Natural killer cell (primary cell): ENCODE results near the gene TBX4. TPM values are rescaled to one million over a fixed set of nuclear protein-coding genes. Genes with fewer than 3 reads are reported as not detected.

ENCODE experiments used
- ATAC-seq, 3 donors: fragments of 150-1000 bp in 2 of 3; fragments of 200-7000 bp in 1 of 3; cut with Tn5 transposase; 1 replicate in 1 of 3; 2 replicates in 2 of 3; pipeline ENCODE4 v1.10.0; 2021; ENCODE audit warnings: mild to moderate bottlenecking in 2 of 3, moderate library complexity in 2 of 3
- DNase-seq, 2 donors: peaks; one replicate each; pipeline versions ENCODE4 v3.0.0 to v3.0.0-alpha.2; 2013 to 2021; ENCODE audit warnings: mixed read lengths in 1 of 2
- H3K27ac ChIP-seq: one replicate; pipeline ENCODE4 v1.5.1; 2013; ENCODE audit warnings: mild to moderate bottlenecking, low read length
- H3K27me3 ChIP-seq: one replicate; pipeline ENCODE4 v1.6.1; 2013; ENCODE audit warnings: low read length; ENCODE audit not compliant: control insufficient read depth, insufficient read depth
- H3K36me3 ChIP-seq: one replicate; pipeline ENCODE4 v1.6.1; 2013; ENCODE audit warnings: low read length; ENCODE audit not compliant: control insufficient read depth, insufficient read depth
- H3K4me1 ChIP-seq: one replicate; pipeline ENCODE4 v1.6.1; 2013; ENCODE audit warnings: low read length; ENCODE audit not compliant: control insufficient read depth, insufficient read depth
- H3K4me3 ChIP-seq: one replicate; pipeline ENCODE4 v1.5.1; 2013; ENCODE audit warnings: low read length
- H3K9me3 ChIP-seq: one replicate; pipeline ENCODE4 v1.6.1; 2013; ENCODE audit warnings: low read length; ENCODE audit not compliant: control insufficient read depth, insufficient read depth
- H3K27ac Mint-ChIP-seq, 2 donors: one replicate each; pipeline ENCODE4 v1.8.0; 2022; ENCODE audit warnings: mild to moderate bottlenecking in 2 of 2, mixed read lengths in 2 of 2, moderate library complexity in 1 of 2
- H3K27me3 Mint-ChIP-seq, 2 donors: one replicate each; pipeline ENCODE4 v1.8.0; 2022; ENCODE audit warnings: low read depth in 2 of 2, mixed read lengths in 2 of 2
- H3K36me3 Mint-ChIP-seq: one replicate; pipeline ENCODE4 v1.8.0; 2022; ENCODE audit warnings: mixed read lengths
- H3K4me1 Mint-ChIP-seq, 2 donors: one replicate each; pipeline ENCODE4 v1.8.0; 2022; ENCODE audit warnings: mixed read lengths in 2 of 2
- H3K4me3 Mint-ChIP-seq: one replicate; pipeline ENCODE4 v1.8.0; 2022; ENCODE audit warnings: mild to moderate bottlenecking, moderate library complexity, mixed read lengths
- H3K9me3 Mint-ChIP-seq, 2 donors: one replicate each; pipeline ENCODE4 v1.8.0; 2022; ENCODE audit warnings: mixed read lengths in 2 of 2
- WGBS: methylation state at CpG from one replicate; pipeline ENCODE4 v1.1.7; 2013; ENCODE audit warnings: missing lambda C conversion rate; ENCODE audit not compliant: insufficient coverage; 5-methylcytosine and 5-hydroxymethylcytosine counted together
- intact Hi-C: fragments of 100-400 bp; cut with micrococcal nuclease; formaldehyde crosslinking; loops from one replicate; pipeline ENCODE4 v1.14.2; 2022
- total RNA-seq, 4 donors: library from RNA; stranded (reverse); fragments of 120-200 nt in 1 of 4; gene quantifications; one replicate each; pipeline versions ENCODE4 v1.2.3 to v1.2.4, GENCODE V29; 2013 to 2022
- TF ChIP-seq, protein P1 (sequence below): fragments of 200-600 bp; IDR thresholded peaks from one replicate; pipeline ENCODE4 v1.8.0; 2022; ENCODE audit warnings: antibody characterized with exemption

The TBX4 gene
- total RNA-seq, 3 donors from 2014 or later (not counting 1 experiment from before 2014, with no cell fraction given), result not detected

GRCh38 chr17:61517265-61517664 is 65.0 kb downstream of the TBX4 start:
- 97% methylated on average over 3 of the region's 3 CpGs for WGBS
- Mint-ChIP-seq H3K4me1 (no peaks in the 10 kb centered on the region), H3K27me3 (peaks cover 8 to 45% of the 10 kb centered on the region in 2 donors), H3K27ac (no peak overlapping the region), H3K9me3 (no peaks in the 10 kb centered on the region), H3K4me3 (no peak overlapping the region), H3K36me3 (no peaks in the 10 kb centered on the region)
- H3K9me3 ChIP-seq, result no peaks in the 10 kb centered on the region
- no peak overlapping the region for H3K27ac ChIP-seq
- no peaks in the 10 kb centered on the region for H3K36me3 ChIP-seq
- no peak overlapping the region for H3K4me3 ChIP-seq
- intact Hi-C loops, result no loop called here
- no peak for DNase-seq
- TF ChIP-seq, protein P1, sequence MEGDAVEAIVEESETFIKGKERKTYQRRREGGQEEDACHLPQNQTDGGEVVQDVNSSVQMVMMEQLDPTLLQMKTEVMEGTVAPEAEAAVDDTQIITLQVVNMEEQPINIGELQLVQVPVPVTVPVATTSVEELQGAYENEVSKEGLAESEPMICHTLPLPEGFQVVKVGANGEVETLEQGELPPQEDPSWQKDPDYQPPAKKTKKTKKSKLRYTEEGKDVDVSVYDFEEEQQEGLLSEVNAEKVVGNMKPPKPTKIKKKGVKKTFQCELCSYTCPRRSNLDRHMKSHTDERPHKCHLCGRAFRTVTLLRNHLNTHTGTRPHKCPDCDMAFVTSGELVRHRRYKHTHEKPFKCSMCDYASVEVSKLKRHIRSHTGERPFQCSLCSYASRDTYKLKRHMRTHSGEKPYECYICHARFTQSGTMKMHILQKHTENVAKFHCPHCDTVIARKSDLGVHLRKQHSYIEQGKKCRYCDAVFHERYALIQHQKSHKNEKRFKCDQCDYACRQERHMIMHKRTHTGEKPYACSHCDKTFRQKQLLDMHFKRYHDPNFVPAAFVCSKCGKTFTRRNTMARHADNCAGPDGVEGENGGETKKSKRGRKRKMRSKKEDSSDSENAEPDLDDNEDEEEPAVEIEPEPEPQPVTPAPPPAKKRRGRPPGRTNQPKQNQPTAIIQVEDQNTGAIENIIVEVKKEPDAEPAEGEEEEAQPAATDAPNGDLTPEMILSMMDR, result no peak
- no peak for ATAC-seq
- H3K27me3 ChIP-seq, result no peaks in the 10 kb centered on the region
- no peaks in the 10 kb centered on the region for H3K4me1 ChIP-seq

DNA sequence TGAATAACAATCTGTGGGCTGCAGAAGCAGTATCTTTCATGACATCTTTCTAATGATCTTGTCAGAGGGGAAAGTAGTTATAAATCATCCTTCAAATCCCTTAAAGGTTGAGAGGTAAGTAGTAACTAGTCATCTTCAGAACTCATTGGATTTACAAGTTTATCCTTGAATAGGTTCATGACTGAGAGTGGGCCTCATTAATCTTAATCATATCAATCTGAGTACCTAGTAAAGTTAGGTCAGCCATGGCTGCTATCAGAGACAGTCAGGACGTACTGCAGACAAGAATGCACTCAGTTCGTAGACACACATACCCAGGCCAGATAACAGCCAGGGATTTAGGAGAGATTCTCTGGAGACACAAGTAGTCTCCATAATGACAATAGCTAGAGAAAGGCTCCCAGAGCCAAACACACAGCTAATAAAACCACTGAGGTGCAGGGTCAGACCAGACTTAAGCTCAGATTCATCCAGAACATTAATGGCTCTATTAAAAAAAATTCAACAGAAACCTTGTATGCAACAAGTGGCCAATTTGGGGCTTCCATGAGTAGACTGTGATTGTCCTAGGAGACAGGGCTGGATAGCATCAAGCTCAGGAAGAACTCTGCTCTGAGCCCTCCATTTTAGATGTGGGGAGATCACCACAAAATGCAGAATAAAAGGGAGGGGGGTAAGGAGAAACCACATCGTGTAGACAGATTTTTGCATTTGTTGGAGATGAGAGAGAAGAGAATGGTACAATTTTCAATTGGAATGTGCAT is 65.8 kb downstream of the TBX4 start:
- WGBS, result 85% methylated on average over 3 of the region's 3 CpGs
- no peaks in the 10 kb centered on the region for H3K36me3 Mint-ChIP-seq
- H3K9me3 Mint-ChIP-seq, result no peaks in the 10 kb centered on the region
- intact Hi-C loops, result no loop called here
- no peaks in the 10 kb centered on the region for H3K4me1 Mint-ChIP-seq
- H3K27me3 Mint-ChIP-seq, result peaks cover 8 to 53% of the 10 kb centered on the region in 2 donors
- Histone ChIP-seq H3K27me3 (no peaks in the 10 kb centered on the region), H3K9me3 (no peaks in the 10 kb centered on the region), H3K4me1 (no peaks in the 10 kb centered on the region), H3K36me3 (no peaks in the 10 kb centered on the region), H3K27ac (no peak overlapping the region), H3K4me3 (no peak overlapping the region)
- ATAC-seq (no peak), DNase-seq (no peak)
- no peak overlapping the region for H3K4me3 Mint-ChIP-seq
- TF ChIP-seq, protein P1, result no peak
- H3K27ac Mint-ChIP-seq, result no peak overlapping the region

GRCh38 chr17:61519139-61519538 is 66.9 kb downstream of the TBX4 start:
- Histone ChIP-seq H3K4me1 (no peaks in the 10 kb centered on the region), H3K27me3 (no peaks in the 10 kb centered on the region), H3K36me3 (no peaks in the 10 kb centered on the region), H3K27ac (no peak overlapping the region), H3K4me3 (no peak overlapping the region), H3K9me3 (no peaks in the 10 kb centered on the region)
- Mint-ChIP-seq H3K9me3 (no peaks in the 10 kb centered on the region), H3K27ac (no peak overlapping the region), H3K36me3 (no peaks in the 10 kb centered on the region), H3K4me1 (no peaks in the 10 kb centered on the region), H3K4me3 (no peak overlapping the region), H3K27me3 (peaks cover 14 to 57% of the 10 kb centered on the region in 2 donors)
- ATAC-seq, result no peak
- intact Hi-C loops, result no loop called here
- DNase-seq, result no peak
- TF ChIP-seq, protein P1, result no peak
- WGBS, result 100% methylated on average over 1 of the region's 1 CpG
